Fibroblast of the aortic adventitia (primary cell): Measurements from ENCODE around the gene ANKRD6. TPM values are rescaled to one million over a fixed set of nuclear protein-coding genes. Genes with fewer than 3 reads are reported as not detected.

Source experiments
- DNase-seq: peaks from one replicate; pipeline ENCODE4 v3.0.0-alpha.2; 2010; ENCODE audit warnings: low read depth
- H3K4me3 ChIP-seq: 2 replicates; pipeline ENCODE4 v1.5.1; 2011; ENCODE audit warnings: low read depth, mild to moderate bottlenecking, control low read depth, low read length, moderate library complexity
- CTCF ChIP-seq: IDR thresholded peaks from 2 replicates; pipeline ENCODE4 v1.5.1; 2011; ENCODE audit warnings: mild to moderate bottlenecking, low read length, control low read depth, inconsistent platforms; ENCODE audit not compliant: insufficient read depth
- total RNA-seq: library from RNA; depleted of rRNA; stranded (reverse); fragments of >200 nt; gene quantifications from 2 replicates; pipeline ENCODE4 v1.2.3, GENCODE V29; 2012; ENCODE audit warnings: low replicate concordance

The ANKRD6 gene
- total RNA-seq, 1 donor = 14.6 TPM

- TF ChIP-seq CTCF = no peak
- no peak overlapping the region for H3K4me3 ChIP-seq
- no peak for DNase-seq
These were observed 228.0 kb downstream of the ANKRD6 start for GRCh38 chr6:89660981-89661380.

GRCh38 chr6:89661559-89661958, 228.6 kb downstream of the ANKRD6 start:
- DNase-seq = no peak
- no peak overlapping the region for H3K4me3 ChIP-seq
- no peak for TF ChIP-seq CTCF

- no peak overlapping the region for H3K4me3 ChIP-seq
- no peak for DNase-seq
- TF ChIP-seq CTCF = no peak
These were observed 229.8 kb downstream of the ANKRD6 start for GRCh38 chr6:89662659-89663223.

- H3K4me3 ChIP-seq = no peak overlapping the region
- TF ChIP-seq CTCF = no peak
- peak; percentile 56 for DNase-seq
These were observed 235.1 kb downstream of the ANKRD6 start for GRCh38 chr6:89667872-89668556.

GRCh38 chr6:89669002-89669401, 236.1 kb downstream of the ANKRD6 start:
- peak; percentile 46 for DNase-seq
- no peak for TF ChIP-seq CTCF
- no peak overlapping the region for H3K4me3 ChIP-seq

- no peak overlapping the region for H3K4me3 ChIP-seq
- TF ChIP-seq CTCF = no peak
- DNase-seq = no peak
These were observed 238.1 kb downstream of the ANKRD6 start for GRCh38 chr6:89670935-89671565.
